Testis (tissue), 3 donors: Measurements from ENCODE around the gene ACVR2B. TPM values are rescaled to one million over a fixed set of nuclear protein-coding genes. Genes with fewer than 3 reads are reported as not detected.

Source experiments
- DNase-seq: peaks from one replicate; pipeline ENCODE4 v3.0.0-alpha.2; 2019
- H3K27ac ChIP-seq, 2 donors: fragments of 200-600 bp; sonication (generic); one replicate each; pipeline ENCODE4 v1.5.1; 2019
- H3K27me3 ChIP-seq: fragments of 200-600 bp; sonication (generic); one replicate; pipeline ENCODE4 v1.5.1; 2019
- H3K36me3 ChIP-seq: fragments of 200-600 bp; sonication (generic); one replicate; pipeline ENCODE4 v1.5.1; 2017; ENCODE audit warnings: low read depth; ENCODE audit errors: missing control alignments
- H3K4me1 ChIP-seq: fragments of 200-600 bp; sonication (generic); one replicate; pipeline ENCODE4 v1.5.1; 2019
- H3K4me3 ChIP-seq, 2 donors: fragments of 200-600 bp; sonication (generic); one replicate each; pipeline ENCODE4 v1.5.1; 2017 to 2019
- H3K9me3 ChIP-seq: fragments of 200-600 bp; sonication (generic); one replicate; pipeline ENCODE4 v1.5.1; 2017
- CTCF ChIP-seq, 3 experiments: fragments of 450-650 bp in 2 of 3; fragments of 200-600 bp in 1 of 3; sonication (generic) in 1 of 3; IDR thresholded peaks; one replicate each; pipeline ENCODE4 v1.5.1; 2016 to 2019; ENCODE audit warnings: antibody characterized with exemption in 3 of 3, mild to moderate bottlenecking in 2 of 3, moderate library complexity in 1 of 3
- POLR2A ChIP-seq: fragments of 450-650 bp; IDR thresholded peaks from one replicate; pipeline ENCODE4 v1.6.1; 2017; ENCODE audit warnings: antibody characterized with exemption, mild to moderate bottlenecking, moderate library complexity
- WGBS, 2 donors: methylation state at CpG; one replicate each; pipeline ENCODE4 v1.1.5; 2018; 5-methylcytosine and 5-hydroxymethylcytosine counted together
- intact Hi-C: fragments of 100-400 bp; cut with DNase I; formaldehyde crosslinking; loops from one replicate; pipeline ENCODE4 v1.15.1; 2023; ENCODE audit warnings: low total_unique reads
- polyA plus RNA-seq: library from polyadenylated mRNA; stranded (reverse); fragments of 350-450 nt; fragmentation: Illumina TruSeq; extraction: RNeasy Lipid Tissue Mini Kit (QIAGEN cat#74804); gene quantifications from one replicate; pipeline ENCODE4 v1.2.3, GENCODE V29; 2014; ENCODE audit warnings: low read depth, low replicate concordance; ENCODE audit not compliant: insufficient read depth
- total RNA-seq, 2 donors: library from RNA; depleted of rRNA; stranded (reverse); fragments of >200 nt; gene quantifications; one replicate each; pipeline ENCODE4 v1.2.3, GENCODE V29; 2016

ACVR2B gene
- total and polyA plus RNA-seq, 3 donors from 2014 or later: 7.3 to 24.2 (median 22.9) TPM

- 96 to 100% methylated on average over 1 of the region's 1 CpG for WGBS, 2 donors
- intact Hi-C loops: no loop called here
Observed at GRCh38 chr3:38465588-38466154, 12.0 kb downstream of the ACVR2B start.

GRCh38 chr3:38468765-38469164 is 15.1 kb downstream of the ACVR2B start:
- WGBS, 2 donors: 56 to 68% methylated on average over 1 of the region's 1 CpG
- Histone ChIP-seq H3K27ac (no peak overlapping the region), H3K36me3 (no peaks in the 10 kb centered on the region), H3K27me3 (no peaks in the 10 kb centered on the region), H3K4me1 (peaks cover 6% of the 10 kb centered on the region), H3K4me3 (no peak overlapping the region), H3K9me3 (no peaks in the 10 kb centered on the region)
- no peak for TF ChIP-seq POLR2A
- no peak for TF ChIP-seq CTCF (IDR thresholded peaks at IDR 0.05)
- DNase-seq: no peak
- intact Hi-C loops: no loop called here

More at GRCh38 chr3:38465588-38466154, 12.0 kb downstream of the ACVR2B start:
- Histone ChIP-seq H3K4me3 (no peak overlapping the region), H3K36me3 (no peaks in the 10 kb centered on the region), H3K27ac (no peak overlapping the region), H3K27me3 (no peaks in the 10 kb centered on the region), H3K4me1 (peaks cover 8% of the 10 kb centered on the region), H3K9me3 (no peaks in the 10 kb centered on the region)
- no peak for DNase-seq
- TF ChIP-seq CTCF (IDR thresholded peaks at IDR 0.05): no peak
- no peak for TF ChIP-seq POLR2A

- intact Hi-C loops: no loop called here
- WGBS, 2 donors: 96 to 100% methylated on average over 1 of the region's 1 CpG
- no peaks in the 10 kb centered on the region for H3K36me3 ChIP-seq
- TF ChIP-seq POLR2A: no peak
- TF ChIP-seq CTCF (IDR thresholded peaks at IDR 0.05): no peak
- no peak overlapping the region for H3K4me3 ChIP-seq
- no peaks in the 10 kb centered on the region for H3K9me3 ChIP-seq
- no peaks in the 10 kb centered on the region for H3K27me3 ChIP-seq
- H3K4me1 ChIP-seq: peaks cover 6% of the 10 kb centered on the region
- H3K27ac ChIP-seq: no peak overlapping the region
- no peak for DNase-seq
Observed at GRCh38 chr3:38469852-38470251, 16.2 kb downstream of the ACVR2B start.

GRCh38 chr3:38471260-38471857 is 17.7 kb downstream of the ACVR2B start:
- H3K27ac ChIP-seq: no peak overlapping the region
- TF ChIP-seq POLR2A: no peak
- TF ChIP-seq CTCF (IDR thresholded peaks at IDR 0.05): no peak
- H3K4me1 ChIP-seq: peaks cover 6% of the 10 kb centered on the region
- no peaks in the 10 kb centered on the region for H3K9me3 ChIP-seq
- intact Hi-C loops: no loop called here
- no peak for DNase-seq
- WGBS, 2 donors: 93 to 96% methylated on average over 3 of the region's 3 CpGs
- H3K36me3 ChIP-seq: no peaks in the 10 kb centered on the region
- H3K27me3 ChIP-seq: no peaks in the 10 kb centered on the region
- no peak overlapping the region for H3K4me3 ChIP-seq

GRCh38 chr3:38472342-38472741 is 18.7 kb downstream of the ACVR2B start:
- 92% methylated on average over 1 of the region's 1 CpG; no CpG with 5 or more reads in 1 of the 2 donors for WGBS, 2 donors
- no peak for DNase-seq
- H3K4me3 ChIP-seq: no peak overlapping the region
- H3K9me3 ChIP-seq: no peaks in the 10 kb centered on the region
- peaks cover 6% of the 10 kb centered on the region for H3K4me1 ChIP-seq
- no peak for TF ChIP-seq CTCF (IDR thresholded peaks at IDR 0.05)
- TF ChIP-seq POLR2A: no peak
- H3K27ac ChIP-seq: no peak overlapping the region
- no peaks in the 10 kb centered on the region for H3K36me3 ChIP-seq
- intact Hi-C loops: no loop called here
- H3K27me3 ChIP-seq: no peaks in the 10 kb centered on the region
